H1 (cell line): ENCODE measurements around the gene UNC93A.

ENCODE experiments used
- CEBPB ChIP-seq: IDR thresholded peaks from 2 replicates; pipeline ENCODE4 v1.6.1; 2012; ENCODE audit warnings: low read depth, low read length
- EZH2 ChIP-seq: fragments of 200-600 bp; sonication (generic); IDR thresholded peaks from 2 replicates; pipeline ENCODE4 v1.7.1; 2012; ENCODE audit warnings: low read depth, mild to moderate bottlenecking, moderate library complexity, low read length, inconsistent platforms; ENCODE audit not compliant: severe bottlenecking
- FOSL1 ChIP-seq: IDR thresholded peaks from 2 replicates; pipeline ENCODE4 v1.6.1; 2011; ENCODE audit warnings: mild to moderate bottlenecking, low read depth, low read length, moderate library complexity; ENCODE audit not compliant: insufficient read depth
- POLR2A ChIP-seq, 2 experiments: IDR thresholded peaks; 1 replicate in 1 of 2; 2 replicates in 1 of 2; pipeline ENCODE4 v1.6.1; 2011; ENCODE audit warnings: low read depth in 2 of 2, low read length in 2 of 2, mild to moderate bottlenecking in 2 of 2; ENCODE audit errors: control extremely low read depth in 1 of 2

DNA sequence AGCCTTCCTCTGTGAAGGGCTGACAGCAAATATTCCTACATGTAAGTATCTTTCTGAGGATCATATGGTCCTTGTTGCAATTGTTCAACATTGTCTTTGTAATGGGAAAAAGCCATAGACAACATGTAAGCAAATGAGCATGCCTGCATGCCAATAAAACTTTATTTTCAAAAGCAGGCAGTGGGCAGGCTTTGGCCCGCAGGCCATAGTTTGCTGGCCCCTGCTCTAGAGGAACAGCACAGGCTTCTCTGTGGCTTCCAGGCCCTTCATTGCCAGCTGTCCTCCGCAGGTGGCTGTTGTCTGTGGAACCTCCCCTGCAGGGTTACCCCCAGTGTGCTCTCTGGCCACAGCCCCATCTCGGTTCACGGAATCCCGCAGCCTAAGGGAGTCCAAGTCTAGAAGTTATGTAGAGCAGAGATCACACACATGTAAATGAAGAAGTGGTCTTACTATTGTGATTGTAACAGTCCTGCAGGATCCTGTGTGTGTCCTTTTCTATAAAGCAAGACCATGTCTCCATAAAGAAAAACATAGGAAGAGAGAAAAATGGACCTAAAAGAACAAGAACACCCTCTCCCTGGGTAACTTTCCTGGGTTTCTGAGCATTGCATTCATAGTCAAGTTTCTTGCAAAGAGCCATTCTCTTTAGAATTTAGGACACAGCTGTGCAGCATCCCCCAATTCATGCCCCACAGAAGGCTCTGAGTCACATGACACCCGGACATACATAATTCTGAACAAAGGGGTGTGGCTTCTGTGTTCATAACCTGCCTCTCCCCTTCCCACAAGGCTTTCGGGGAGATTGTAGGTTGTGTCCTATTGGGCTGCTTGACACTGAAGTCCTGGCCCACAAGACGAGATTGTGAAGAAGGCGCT, 10.0 kb downstream of the UNC93A start:
- no peak for TF ChIP-seq CEBPB
- TF ChIP-seq EZH2 = no peak
- no peak for TF ChIP-seq POLR2A (IDR thresholded peaks at IDR 0.05; ENCODE audit: control extremely low read depth in 1 of 2, low read depth in 2 of 2, low read length in 2 of 2)
- TF ChIP-seq FOSL1 = no peak
